Heart left ventricle (tissue), 16 donors: Measurements from ENCODE around the gene ERN1. TPM values are rescaled to one million over a fixed set of nuclear protein-coding genes. Genes with fewer than 3 reads are reported as not detected.

Source experiments
- ATAC-seq, 4 donors: fragments of 200-7000 bp; cut with Tn5 transposase; one replicate each; pipeline ENCODE4 v1.9.1; 2020 to 2022; ENCODE audit warnings: moderate library complexity in 4 of 4, mild to moderate bottlenecking in 3 of 4, moderate number of reproducible peaks in 1 of 4
- DNase-seq, 5 donors: peaks; one replicate each; pipeline ENCODE4 v3.0.0-alpha.2; 2020
- H3K27ac ChIP-seq, 12 donors: fragments of 200-600 bp; sonication (generic) in 4 of 12; one replicate each; pipeline versions ENCODE4 v1.5.0 to v1.8.0; 2016 to 2022; ENCODE audit warnings: mild to moderate bottlenecking in 2 of 12
- H3K27me3 ChIP-seq, 9 donors: fragments of 200-600 bp; sonication (generic) in 2 of 9; one replicate each; pipeline versions ENCODE4 v1.5.1 to v1.8.0; 2016 to 2022; ENCODE audit warnings: mild to moderate bottlenecking in 3 of 9
- H3K36me3 ChIP-seq, 9 donors: fragments of 200-600 bp; sonication (generic) in 2 of 9; one replicate each; pipeline versions ENCODE4 v1.5.0 to v1.8.0; 2018 to 2022; ENCODE audit warnings: mild to moderate bottlenecking in 2 of 9
- H3K4me1 ChIP-seq, 12 donors: fragments of 200-600 bp; sonication (generic) in 4 of 12; one replicate each; pipeline versions ENCODE4 v1.5.0 to v1.8.0; 2016 to 2022; ENCODE audit warnings: mild to moderate bottlenecking in 3 of 12
- H3K4me3 ChIP-seq, 12 donors: fragments of 200-600 bp; sonication (generic) in 4 of 12; one replicate each; pipeline versions ENCODE4 v1.5.0 to v1.8.0; 2017 to 2022; ENCODE audit warnings: mild to moderate bottlenecking in 9 of 12, moderate library complexity in 4 of 12
- H3K9me3 ChIP-seq, 12 donors: fragments of 200-600 bp; sonication (generic) in 4 of 12; one replicate each; pipeline versions ENCODE4 v1.5.0 to v1.8.0; 2016 to 2022; ENCODE audit warnings: mild to moderate bottlenecking in 1 of 12
- CTCF ChIP-seq, 12 donors: fragments of 200-600 bp; sonication (generic) in 4 of 12; IDR thresholded peaks; one replicate each; pipeline versions ENCODE4 v1.5.0 to v1.8.0; 2018 to 2022; ENCODE audit warnings: antibody characterized with exemption in 12 of 12, mild to moderate bottlenecking in 5 of 12
- POLR2A ChIP-seq, 2 donors: fragments of 450-650 bp; IDR thresholded peaks; one replicate each; pipeline ENCODE4 v1.6.1; 2017; ENCODE audit warnings: antibody characterized with exemption in 2 of 2, mild to moderate bottlenecking in 2 of 2, moderate library complexity in 2 of 2
- WGBS, 4 donors: extraction: QIAGEN DNeasy Blood & Tissue Kit in 2 of 4; methylation state at CpG; one replicate each; pipeline versions ENCODE4 v1.1.5 to v1.1.7; 2013 to 2018; 5-methylcytosine and 5-hydroxymethylcytosine counted together
- intact Hi-C, 10 donors: fragments of 100-400 bp; cut with DNase I; formaldehyde crosslinking; loops; one replicate each; pipeline versions ENCODE4 v1.11.1 to v1.14.2; 2022
- polyA plus RNA-seq, 2 donors: library from polyadenylated mRNA; stranded (reverse); fragments of 200-250 nt; gene quantifications; one replicate each; pipeline ENCODE4 v1.2.3, GENCODE V29; 2013
- total RNA-seq, 9 donors: library from RNA; depleted of rRNA in 2 of 9; stranded (reverse); fragments of >200 nt in 2 of 9; fragmentation: NEBNext Ultra II Directional in 3 of 9; extraction: Animal tissue kit (Norgen Biotek cat#: 25700) in 3 of 9; gene quantifications; one replicate each; pipeline versions ENCODE4 v1.1.0 to v1.2.4, GENCODE V29; 2016 to 2023
- donor health status: ischemic (EF 13 %, LVEDD 7.1; RV severe dilation, severe dysfunction).
- donor health status: healthy with polysubstance abuse.
- donor health status: DM: no; HTN: yes; CAD: no.
- donor health status: DM: no; HTN: no; CAD: no.
- donor health status: ischemic (EF 25% LVEDD 6.9; RV normal size, moderate dysfunction).
- donor health status: ischemic (EF 25% LVEDD 5.7; RV mildly dilated, moderate dysfunction).
- donor health status: healthy.
- donor health status: DM: yes; HTN: yes; CAD: no.
- donor health status: ischemic (EF 35%, LVEDD 5.7; RV mildly dilated, moderate dysfunction).
- donor health status: nonischemic (EF 11% LVEDD 7.7; RV severe dilation, severe dysfunction).
- donor health status: DM: yes; HTN: yes; CAD: no.
- donor health status: PGD.
- donor health status: ischemic (EF 29% LVEDD 5.4; RV normal size, mild dysfunction).
- donor health status: nonischemic (EF 23%, LVEDD 6.1; RV moderate dilation, normal function).

ERN1 gene
- total and polyA plus RNA-seq, 11 donors, result 1.5 to 18.7 (median 7.4) TPM

- TF ChIP-seq POLR2A (IDR thresholded peaks at IDR 0.05) (no peak), CTCF (IDR thresholded peaks at IDR 0.05) (no peak)
- H3K9me3 ChIP-seq, result no peaks in the 10 kb centered on the region
- no peaks in the 10 kb centered on the region for H3K27me3 ChIP-seq
- peak overlapping the region in 9 of 12 donors; percentile 90 to 100 (median 97) for H3K27ac ChIP-seq
- intact Hi-C loops, result loop anchor here in 7 of 10 donors (2.0 to 5.0 kb wide), 6 partner anchors 68 to 134 kb away; partner anchors contain the start of gene TEX2 (in 6 of the 7)
- H3K4me3 ChIP-seq, result no peak overlapping the region
- peaks cover 0 to 48% (median 19%) of the 10 kb centered on the region in 9 donors for H3K36me3 ChIP-seq
- 96 to 98% (median 97%) methylated on average over 6 of the region's 6 CpGs for WGBS, 4 donors
- ATAC-seq (no peak), DNase-seq (no peak)
- peaks cover 14 to 73% (median 60%) of the 10 kb centered on the region in 12 donors for H3K4me1 ChIP-seq
Observed at GRCh38 chr17:64149196-64149595, 19.3 kb upstream of the ERN1 start.

GRCh38 chr17:64148699-64149098 is 18.8 kb upstream of the ERN1 start:
- intact Hi-C loops, result loop anchor here in 9 of 10 donors (1.0 to 5.0 kb wide), 8 partner anchors 69 to 134 kb away; partner anchors contain the start of gene TEX2 (in 6 of the 9)
- peak overlapping the region; percentile 24 to 100 (median 96) for H3K27ac ChIP-seq
- TF ChIP-seq CTCF (IDR thresholded peaks at IDR 0.05) (peak in 11 of 12 donors; percentile 15 to 53 (median 36)), POLR2A (IDR thresholded peaks at IDR 0.05) (no peak)
- ATAC-seq (peak in 3 of 4 donors; percentile 18 to 25 (median 18)), DNase-seq (peak in 3 of 5 donors; percentile 40 to 70 (median 55))
- no peaks in the 10 kb centered on the region for H3K9me3 ChIP-seq
- H3K4me1 ChIP-seq, result peaks cover 12 to 68% (median 56%) of the 10 kb centered on the region in 12 donors
- no peak overlapping the region for H3K4me3 ChIP-seq
- peaks cover 0 to 43% (median 19%) of the 10 kb centered on the region in 9 donors for H3K36me3 ChIP-seq
- 56 to 83% (median 69%) methylated on average over 4 of the region's 4 CpGs for whole genome bisulfite sequencing, 4 donors
- no peaks in the 10 kb centered on the region for H3K27me3 ChIP-seq

- Histone ChIP-seq H3K4me3 (no peak overlapping the region), H3K36me3 (peaks cover 0 to 38% (median 17%) of the 10 kb centered on the region in 9 donors), H3K27ac (peak overlapping the region; percentile 28 to 100 (median 96)), H3K4me1 (peaks cover 7 to 62% (median 50%) of the 10 kb centered on the region in 12 donors), H3K9me3 (no peaks in the 10 kb centered on the region), H3K27me3 (no peaks in the 10 kb centered on the region)
- ATAC-seq, result peak in 1 of 4 donors; percentile 10
- no peak for TF ChIP-seq POLR2A (IDR thresholded peaks at IDR 0.05)
- no peak for TF ChIP-seq CTCF (IDR thresholded peaks at IDR 0.05)
- DNase-seq, result no peak
- 43 to 56% (median 51%) methylated on average over 8 of the region's 8 CpGs for WGBS, 4 donors
- intact Hi-C loops, result loop anchor here in 9 of 10 donors (1.0 to 5.0 kb wide), 8 partner anchors 69 to 135 kb away; partner anchors contain the start of gene TEX2 (in 6 of the 9)
Observed at GRCh38 chr17:64148017-64148631, 18.2 kb upstream of the ERN1 start.
